Stimulated activated CD8-positive, alpha-beta memory T cell treated with anti-CD3 and anti-CD28 coated beads, Interleukin-7, amount 100 ng/mL, for 24 hours (primary cell): ENCODE data around the gene CAPS.

Experiments
- DNase-seq: peaks from one replicate; pipeline ENCODE4 v3.0.0-alpha.2; 2020; ENCODE audit warnings: low read depth

The CAPS gene

DNA sequence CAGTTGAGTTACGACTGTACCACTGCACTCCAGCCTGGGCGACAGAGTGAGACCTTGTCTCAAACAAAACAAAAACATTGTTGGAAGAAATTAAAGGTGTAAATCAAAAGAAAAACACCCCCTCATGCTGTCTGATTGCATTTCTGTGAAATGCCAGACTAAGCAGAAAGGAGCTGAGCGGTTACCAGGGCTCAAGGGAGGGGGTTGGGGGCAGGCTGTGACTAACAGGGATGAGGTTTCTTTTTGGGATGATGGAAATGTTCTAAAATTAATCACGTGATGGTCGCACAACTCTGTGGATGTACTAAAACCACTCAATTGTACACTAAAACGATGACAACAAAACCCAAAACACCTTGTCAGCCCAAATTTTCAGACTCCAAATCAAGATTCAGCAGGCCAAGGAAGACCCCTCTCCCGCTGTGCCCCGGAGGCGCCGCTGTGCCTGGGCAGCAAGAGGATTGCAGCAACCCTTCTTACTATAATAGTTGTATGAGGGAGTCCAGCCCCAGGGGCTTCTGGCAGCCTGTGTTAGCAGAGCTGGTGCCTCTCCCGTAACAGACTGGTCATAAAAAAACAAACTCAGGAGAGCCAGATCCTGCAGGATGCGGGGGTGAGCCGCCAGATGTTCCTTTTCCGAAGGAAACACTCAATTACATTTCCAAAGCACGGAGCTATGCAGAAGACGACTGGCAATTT, 20.9 kb downstream of the CAPS start:
- no peak for DNase-seq

DNA sequence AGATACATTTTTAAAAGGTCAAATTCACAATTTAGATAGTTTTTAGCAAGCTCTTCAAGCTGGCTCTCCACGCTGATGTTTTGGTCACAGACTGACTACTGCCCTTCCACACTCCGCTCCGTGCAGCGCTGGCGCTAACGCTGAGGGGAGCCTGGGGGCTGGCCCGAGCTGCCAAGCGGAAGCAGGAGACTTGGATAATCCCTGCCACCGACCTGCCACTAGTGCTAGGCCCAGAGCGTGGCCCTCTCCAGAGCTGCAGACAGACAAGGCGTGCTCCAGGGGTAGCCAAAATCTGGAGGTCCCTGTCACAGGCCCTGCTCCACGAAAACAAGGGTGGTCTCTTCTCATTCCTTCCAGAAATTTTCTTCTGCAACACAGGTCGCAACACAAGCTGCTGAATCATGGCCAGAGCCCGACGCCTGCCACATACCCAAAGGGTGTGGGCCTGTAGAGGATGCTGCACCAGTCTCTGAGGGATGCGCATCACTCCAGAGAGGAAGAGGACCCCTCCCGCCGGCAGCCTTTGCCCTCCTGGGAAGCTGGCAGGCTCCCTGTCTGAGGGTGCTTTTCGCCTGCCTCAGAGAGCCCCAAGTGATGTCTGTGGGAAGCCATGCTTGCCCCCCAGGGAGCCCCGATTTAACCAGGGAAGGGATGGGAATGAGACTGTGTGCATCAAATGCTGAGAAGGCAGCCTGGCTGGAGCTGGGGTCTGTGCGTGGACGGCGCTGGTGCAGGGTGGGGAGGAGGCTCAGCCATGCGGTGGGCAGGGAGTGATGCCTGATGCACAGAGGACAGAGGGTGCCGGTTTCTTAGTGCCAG, 21.6 kb downstream of the CAPS start:
- no peak for DNase-seq

DNA sequence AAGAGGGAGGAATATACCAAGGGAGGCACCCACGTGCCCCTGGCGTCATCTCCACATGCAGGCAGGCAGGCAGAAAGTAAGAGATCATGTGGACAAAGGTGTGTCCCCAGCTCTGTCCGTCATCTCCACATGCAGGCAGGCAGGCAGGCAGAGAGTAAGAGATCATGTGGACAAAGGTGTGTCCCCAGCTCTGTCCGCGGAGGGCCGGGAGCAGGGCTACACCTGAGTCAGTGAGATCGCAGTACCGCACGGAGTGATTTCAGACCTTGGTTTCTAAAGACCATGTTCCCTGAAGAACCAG, 22.2 kb downstream of the CAPS start:
- DNase-seq, result no peak

DNA sequence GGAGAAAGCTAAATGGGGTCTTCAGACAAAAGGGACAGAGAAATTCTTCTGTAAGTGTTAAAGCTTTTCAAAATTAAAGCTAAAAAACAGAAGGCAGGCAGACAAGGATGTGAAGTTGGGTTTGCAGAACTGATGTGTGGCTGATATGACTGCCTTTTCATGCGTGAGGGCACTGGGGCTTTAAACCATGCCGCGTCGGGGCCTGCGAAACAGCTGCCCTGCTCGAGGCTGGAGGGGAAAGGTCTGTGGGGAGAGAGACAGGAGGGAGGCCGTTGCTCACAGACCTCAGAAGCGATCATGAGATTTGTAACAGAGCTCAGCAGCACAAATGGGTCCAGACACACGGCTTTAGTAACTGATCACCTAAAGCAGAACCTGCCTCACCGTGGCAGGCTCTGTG, 23.5 kb downstream of the CAPS start:
- no peak for DNase-seq

DNA sequence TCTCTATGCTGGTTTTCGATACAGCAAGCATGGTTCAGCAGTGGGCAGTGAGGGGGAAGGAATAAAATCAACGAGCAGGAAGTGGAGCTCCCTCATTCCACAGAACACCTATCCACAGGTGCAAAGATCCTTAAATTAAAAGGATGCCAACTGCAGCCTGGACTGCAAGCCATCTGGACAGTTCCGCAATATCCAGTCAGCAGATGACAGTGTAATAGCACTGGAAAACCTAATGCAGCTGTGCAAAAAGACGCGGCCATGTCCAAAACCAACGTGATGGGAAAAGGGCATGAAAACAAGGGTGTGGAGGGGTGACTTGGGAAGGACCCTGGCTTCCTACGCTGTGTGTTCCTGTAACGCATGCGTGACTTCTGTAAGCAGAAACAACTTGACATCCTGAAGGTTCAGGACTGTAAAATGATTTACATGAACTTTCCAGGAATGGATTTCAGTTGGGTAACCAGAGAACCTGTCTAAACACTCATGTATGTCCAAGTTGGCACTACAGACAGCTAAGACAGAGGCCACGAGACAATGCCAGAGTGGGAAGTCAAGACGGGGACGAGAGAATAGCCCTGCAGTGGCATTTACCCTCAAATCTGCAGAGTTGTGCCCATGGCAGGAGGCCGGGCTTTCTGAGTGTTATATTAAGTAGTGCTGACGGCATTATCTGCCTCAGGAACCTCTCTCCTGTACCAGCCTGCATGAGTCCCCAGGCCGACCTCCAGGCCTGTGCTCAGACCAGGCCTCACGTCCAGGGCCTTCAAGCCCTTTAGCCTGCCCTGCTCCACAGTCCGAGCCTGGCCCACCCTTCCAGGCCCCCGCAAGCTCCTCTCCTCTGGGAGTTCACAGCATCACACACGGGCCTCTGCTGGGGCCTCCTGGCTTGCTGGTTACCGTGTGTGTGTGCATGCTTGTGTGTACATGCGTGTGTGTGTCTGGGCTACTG, 26.5 kb downstream of the CAPS start:
- no peak for DNase-seq

DNA sequence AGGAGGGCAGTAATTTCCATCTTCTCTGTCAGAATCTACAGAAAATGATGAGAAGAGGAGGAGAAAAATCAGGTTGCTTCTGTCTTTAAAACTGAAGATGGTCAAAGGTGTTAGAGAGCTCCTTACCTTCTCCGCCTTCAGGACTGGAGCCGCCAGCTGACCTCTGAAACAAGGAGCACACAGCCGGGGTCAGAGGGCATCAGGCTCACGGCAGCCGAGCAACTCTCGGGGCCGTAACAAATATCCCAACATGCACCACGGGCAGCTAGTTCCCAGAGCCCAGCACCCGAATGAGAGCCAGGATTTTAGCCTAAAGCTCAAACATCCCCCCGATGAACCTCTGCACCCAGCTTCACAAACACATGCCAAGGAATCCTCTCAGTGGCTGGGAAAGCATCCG, 27.6 kb downstream of the CAPS start:
- no peak for DNase-seq

DNA sequence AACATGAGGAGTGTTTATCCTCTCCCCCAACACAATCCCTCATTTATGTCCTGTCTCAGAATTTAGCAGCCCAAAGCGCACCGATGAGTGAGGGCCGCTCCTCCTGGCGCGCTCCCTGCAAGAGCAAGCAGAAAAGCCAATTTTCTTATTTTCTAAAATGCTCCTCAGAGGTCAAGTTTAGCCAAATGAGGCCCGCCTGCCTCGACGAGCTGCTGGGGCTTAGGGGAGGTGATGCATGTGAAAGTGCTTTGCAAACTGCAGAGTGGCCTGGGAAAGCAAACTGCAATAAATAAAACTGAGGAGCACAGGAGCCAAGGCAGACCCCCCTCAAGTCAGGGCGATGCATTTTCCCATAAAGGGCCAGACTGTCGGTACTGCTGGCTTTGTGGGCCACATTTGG, 29.0 kb downstream of the CAPS start:
- DNase-seq, result no peak

DNA sequence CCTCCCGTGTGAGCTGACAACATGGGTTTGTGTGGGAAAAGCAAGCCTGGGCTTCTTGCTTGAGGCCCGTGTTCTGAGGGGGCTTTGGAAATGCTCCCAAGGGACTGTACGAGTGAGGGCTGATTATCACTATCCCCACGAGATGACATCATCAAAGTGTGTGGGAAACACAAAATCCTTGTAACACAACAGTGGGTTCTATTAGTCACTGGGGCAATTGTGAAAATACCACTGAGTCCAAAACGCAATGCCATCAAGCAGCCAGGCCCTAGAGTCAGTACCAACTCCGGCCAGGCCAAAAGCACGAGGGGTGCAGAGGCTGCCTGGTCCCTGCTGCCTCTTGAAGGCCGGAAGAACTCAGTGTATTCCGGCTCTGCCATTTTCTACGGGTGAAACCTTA, 29.6 kb downstream of the CAPS start:
- no peak for DNase-seq

DNA sequence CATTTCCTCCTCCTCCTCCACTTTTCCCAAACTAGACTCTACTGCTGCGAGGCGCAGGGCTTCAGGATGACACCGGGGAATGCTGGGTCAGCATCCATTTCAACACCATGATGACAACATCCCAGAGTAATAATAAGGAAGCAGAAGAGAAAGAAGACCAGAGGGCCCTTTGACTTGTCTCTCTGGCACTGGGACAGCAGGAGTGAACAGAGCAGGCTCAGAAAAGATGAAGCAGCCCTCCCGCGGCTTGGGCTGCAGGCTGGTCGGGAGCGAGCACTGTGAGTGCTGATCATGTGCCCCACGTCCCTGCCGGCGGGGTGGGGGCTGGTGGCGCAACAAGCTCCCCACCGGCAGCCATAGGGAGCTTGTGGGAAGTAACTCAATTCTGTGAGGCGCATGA, 33.4 kb downstream of the CAPS start:
- no peak for DNase-seq

DNA sequence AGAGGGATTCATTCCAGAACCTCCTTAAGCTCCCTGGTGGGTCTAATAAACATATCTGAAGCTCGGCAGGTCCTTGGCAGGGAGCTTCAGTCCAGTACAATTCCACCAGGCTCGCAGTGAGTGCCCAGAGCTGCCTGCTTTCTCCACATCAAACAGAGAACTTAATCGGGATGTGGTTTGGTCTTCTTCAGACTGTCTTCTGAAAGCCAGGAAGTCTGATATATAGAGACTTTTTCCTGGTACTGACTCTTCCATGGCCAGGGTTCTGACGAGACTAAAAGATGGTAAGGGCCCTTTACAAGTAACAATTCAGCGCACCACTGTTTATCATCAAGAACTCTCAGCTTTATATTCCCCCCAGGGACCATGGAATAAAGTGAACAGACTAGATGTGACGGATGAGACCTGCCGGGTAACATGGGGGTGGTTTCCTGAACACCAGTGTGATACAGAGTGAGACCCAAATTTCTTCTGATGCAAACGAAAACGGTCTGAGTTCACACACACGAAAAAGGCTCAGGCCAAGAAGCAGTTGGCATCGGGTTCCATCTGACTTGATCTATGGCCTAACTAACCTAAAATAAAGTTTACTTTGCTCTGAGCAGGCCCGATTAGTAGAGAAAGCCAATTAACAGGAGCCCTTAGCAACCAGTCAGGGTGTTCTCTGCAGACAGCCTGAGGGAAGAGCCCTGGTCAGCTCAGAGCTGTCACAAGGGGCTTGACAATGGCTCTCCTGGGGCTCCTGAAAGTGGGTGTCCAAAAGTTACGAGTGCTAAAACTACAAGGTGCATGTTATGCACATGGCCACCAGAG, 34.9 kb downstream of the CAPS start:
- DNase-seq, result no peak

DNA sequence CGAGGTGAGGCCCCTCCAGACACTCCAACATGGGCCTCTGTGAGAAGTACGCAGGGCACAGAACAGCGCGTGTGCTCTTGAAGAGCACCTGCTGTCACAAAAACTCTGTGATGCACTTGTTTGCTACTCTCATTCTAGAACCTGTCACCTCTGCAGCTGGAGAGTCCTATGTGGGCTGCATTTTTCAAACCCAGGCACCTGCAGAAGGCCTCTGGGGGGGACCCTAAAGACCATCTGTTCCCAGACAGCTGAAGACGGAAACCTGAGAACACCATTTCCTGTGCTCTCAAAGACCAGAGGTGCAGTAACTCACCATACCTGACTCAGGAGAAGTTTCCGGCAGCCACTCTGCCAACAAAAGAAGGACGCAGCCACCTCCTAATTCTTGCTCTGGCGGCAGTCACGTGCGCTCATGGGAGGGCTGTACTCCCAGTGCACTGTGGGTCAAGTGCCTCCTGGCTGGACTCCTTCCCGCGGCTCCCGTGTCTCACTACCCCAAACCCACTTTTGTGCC, 35.8 kb downstream of the CAPS start:
- DNase-seq, result no peak

DNA sequence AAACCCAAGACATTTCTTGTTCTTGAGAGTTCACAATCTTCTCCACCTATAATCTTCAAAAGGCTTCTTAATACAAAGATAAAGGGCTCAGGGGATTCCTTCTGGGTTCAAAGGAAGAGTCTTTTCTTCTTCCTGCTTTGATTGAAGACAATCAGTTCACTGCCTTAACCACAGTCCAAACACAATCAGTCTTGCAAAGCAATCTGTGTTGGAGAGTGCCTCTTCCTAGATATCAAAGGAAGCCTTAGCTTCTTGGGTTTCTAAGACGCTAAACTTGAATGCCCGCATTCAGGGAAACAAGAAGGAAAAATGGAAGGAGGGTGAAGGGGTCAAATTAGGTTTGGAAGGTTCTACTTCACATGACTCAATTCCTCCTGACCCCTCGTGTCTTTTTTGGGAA, 36.7 kb downstream of the CAPS start:
- no peak for DNase-seq

DNA sequence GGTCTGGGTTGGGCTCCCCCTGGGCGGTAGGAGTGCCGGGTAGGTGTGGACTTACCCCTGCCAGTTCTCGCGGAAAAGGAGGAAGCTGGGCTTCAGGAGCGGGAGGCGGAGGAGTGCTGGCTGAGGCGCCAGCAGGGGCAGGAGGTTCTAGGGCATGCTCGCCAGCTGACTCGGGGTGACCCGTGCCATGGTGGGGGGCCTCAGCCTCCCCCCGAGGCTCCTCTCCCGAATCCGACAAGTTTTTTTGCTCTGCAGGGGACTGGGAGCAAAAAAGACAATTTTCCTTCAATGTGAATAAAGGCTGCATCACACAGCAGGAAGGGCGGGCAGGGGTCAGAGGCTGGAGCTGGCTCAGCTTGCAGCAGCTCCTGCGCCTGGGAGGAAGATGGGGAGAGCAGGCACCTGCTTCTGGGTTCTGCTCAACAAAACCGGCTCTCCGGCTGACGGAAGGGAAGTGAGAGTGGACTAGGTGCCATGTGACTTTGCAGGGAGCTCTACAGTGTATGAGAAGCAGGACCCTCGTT, 37.3 kb downstream of the CAPS start:
- no peak for DNase-seq

DNA sequence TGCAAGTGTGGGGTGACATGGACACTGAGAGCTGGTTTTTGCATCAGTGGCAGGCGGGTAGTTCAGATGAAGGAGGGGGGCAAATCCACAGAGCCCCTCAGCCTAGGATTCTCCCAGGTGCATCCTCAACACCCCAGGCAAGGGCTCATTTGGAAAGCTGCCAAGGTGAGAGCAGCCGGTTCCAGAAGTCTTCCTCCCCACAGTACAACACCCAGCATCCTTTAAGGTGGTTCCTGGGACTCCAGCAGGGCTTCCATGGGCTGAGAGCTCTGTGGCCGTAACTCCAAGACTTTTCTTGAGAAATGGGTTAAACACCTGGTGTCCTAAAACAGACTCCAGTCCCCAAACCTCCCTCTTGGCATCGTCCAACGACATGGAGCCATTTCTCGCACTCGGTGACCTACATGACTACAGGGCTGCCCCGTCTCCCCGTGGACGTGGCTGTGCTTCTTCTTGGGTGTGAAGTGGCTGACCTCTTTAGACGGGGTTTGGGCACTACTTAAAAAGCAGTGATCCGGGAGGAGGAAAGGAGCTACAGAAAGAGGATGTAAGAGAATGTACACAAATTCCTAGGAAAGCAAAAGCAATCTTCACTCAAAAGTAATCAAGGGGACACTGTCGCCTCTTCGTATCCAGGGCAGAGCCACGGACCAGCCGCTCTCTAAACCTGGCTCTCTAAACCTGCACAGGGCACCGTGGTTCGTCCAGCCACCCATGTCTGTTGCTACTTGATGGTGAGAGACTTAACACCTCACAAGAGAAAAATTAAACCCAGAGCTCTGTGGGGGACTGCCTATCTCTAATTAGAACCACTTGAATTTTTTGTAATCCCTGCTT, 38.4 kb downstream of the CAPS start:
- no peak for DNase-seq

DNA sequence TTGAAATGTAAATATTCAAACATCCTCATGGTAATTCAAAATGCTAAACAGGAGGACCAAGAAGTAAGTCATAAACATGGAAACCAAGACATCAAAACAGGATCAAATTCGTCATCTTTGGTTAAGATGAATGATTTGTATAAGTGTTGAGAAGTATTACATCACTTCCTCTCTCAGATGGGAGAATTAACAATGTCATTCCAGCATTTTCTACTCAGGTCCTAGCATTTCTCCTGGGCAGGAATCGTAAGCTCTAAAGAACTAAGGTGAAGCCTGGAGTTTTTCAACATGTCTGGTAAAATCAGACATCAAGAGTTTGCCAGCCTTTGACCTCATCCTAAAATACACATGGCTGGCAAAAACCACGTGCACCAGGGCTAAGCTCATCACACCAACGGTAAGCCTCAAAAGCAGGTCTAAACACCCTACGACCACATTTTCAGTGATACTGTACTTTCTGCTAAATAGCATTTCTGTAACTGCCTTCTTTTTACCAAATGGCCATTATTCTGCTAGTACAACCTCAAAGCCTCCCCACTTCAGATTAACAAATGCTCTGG, 39.1 kb downstream of the CAPS start:
- DNase-seq, result no peak

DNA sequence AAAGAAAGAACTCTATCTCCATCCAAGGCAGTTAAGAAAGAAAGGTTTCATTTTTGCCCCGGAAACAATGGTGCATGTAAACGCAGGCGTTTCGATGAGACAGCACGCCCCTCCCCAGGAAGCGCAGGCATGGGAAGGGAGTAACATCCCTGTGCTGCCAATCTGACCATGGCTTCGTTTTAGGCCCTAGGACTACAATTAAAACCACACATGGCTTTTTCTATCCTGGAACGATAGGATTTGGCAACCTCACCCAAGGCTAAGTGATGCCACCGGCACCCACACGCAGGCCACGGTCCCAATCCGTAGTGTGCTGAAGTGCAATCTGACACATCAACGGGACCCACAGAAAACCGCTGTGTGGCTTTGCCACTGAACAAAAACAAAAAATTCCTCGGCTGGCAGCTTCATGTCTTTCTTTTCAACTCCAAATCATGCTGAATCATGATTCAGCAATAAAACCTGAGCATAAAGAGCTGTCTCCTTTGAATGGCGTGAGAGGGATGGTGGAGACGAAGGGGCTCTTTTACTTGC, 39.7 kb downstream of the CAPS start:
- no peak for DNase-seq

DNA sequence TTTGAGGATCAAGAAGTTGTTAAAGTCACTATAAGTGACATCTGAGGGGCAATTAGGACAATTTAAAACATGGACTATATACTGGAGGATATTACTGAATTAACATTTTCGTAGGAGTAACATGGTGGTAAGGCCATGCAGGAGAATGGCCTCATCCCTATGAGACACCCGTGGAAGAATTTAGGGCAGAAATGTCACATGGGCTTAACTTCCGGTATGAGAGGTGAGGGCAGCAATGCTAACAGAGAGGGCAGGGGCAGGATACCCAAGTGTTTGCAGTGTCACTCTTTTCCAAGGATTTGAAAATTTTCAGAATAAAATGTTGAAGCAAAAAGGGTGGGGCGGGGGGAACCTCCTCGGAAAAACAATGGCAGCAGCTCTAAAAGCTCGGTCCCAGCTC, 40.2 kb downstream of the CAPS start:
- DNase-seq, result no peak

DNA sequence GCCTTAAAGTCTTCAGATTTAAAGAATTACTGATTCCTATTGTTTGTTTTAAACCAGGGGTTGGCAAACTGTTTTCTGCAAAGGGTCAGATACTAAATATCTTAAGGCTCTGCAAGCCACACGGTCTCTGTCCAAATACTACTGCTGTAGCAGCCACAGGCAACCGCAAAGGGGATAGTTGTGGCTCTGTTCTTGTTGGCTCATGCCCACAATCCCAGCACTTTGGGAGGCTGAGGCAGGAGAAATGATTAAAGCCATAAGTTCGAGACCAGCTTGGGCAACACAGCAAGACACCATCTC, 41.5 kb downstream of the CAPS start:
- no peak for DNase-seq

DNA sequence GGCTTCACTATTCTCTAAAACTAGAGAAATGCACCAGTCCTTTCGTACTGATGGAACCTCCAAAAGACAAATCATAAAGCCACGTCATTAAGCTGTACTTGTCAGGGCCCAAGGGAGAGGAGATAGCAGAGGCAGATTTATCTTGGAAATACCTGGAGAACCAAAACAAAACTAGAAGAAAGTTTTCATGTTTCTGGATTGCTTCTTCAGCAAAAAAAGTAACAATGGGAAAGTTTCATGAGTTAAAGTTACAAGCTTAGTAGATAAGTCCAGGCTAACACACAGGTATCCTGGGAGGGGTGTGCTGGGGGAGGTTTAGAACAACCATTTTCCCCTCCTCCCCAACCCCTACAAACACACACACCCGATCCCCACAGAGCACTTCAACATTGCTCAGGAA, 42.3 kb downstream of the CAPS start:
- DNase-seq, result no peak

DNA sequence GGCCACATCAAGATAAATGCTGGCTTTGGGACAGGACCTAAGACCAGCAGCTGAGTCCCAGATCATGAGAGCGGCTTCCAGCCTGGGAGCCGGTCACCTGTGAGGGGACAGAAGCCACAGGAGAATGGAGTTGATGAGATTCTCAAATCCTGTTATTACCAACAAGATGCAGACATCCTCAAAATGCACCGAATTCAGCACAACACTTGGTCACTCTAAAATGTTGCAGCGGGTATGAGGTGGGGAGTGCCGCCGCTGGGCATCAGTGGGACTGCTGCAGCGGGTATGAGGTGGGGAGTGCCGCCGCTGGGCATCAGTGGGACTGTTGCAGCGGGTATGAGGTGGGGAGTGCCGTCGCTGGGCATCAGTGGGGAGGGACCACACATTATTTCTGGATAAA, 42.7 kb downstream of the CAPS start:
- no peak for DNase-seq
